IMR-90 (cell line): Measurements from ENCODE around the gene RERE. TPM values are rescaled to one million over a fixed set of nuclear protein-coding genes. Genes with fewer than 3 reads are reported as not detected.

Experiments
- ATAC-seq: fragments of 200-7000 bp; cut with Tn5 transposase; 2 replicates; pipeline ENCODE4 v1.9.1; 2020; ENCODE audit warnings: low read depth, mild to moderate bottlenecking, moderate library complexity
- BruUV-seq: library from RNA; stranded (reverse); fragments of 400-500 nt; replicated peaks from 2 replicates; lab custom pipeline; 2021; lab: Mats Ljungman, UMichigan
- CTCF ChIA-PET: fragments of 300-600 bp; formaldehyde crosslinking; extraction: SDS; loops from one replicate; lab custom pipeline; 2021; ENCODE audit warnings: antibody characterized with exemption; lab: Yijun Ruan, JAX
- POLR2A ChIA-PET: fragments of 300-600 bp; sonication (Branson Sonifier 250); formaldehyde crosslinking; loops from one replicate; lab custom pipeline; 2022; ENCODE audit warnings: antibody characterized with exemption; ENCODE audit not compliant: unreplicated experiment; lab: Charles Lee
- DNase-seq: peaks from one replicate; pipeline ENCODE4 v3.0.0; 2013
- H2AFZ ChIP-seq: replicated peaks from 2 replicates; pipeline ENCODE3; 2013; ENCODE audit warnings: low read length, mild to moderate bottlenecking; ENCODE audit not compliant: poor library complexity
- H2AK5ac ChIP-seq: 2 replicates; pipeline ENCODE4 v1.6.1; 2013; ENCODE audit warnings: low read depth, low read length, inconsistent platforms
- H2AK9ac ChIP-seq: replicated peaks from 2 replicates; pipeline ENCODE3; 2013; ENCODE audit warnings: mild to moderate bottlenecking, low read depth, low read length, moderate library complexity; ENCODE audit not compliant: poor library complexity
- H2BK120ac ChIP-seq: 2 replicates; pipeline ENCODE4 v1.6.1; 2013; ENCODE audit warnings: low read depth, low read length, inconsistent platforms
- H2BK15ac ChIP-seq: 3 replicates; pipeline ENCODE4 v1.6.1; 2013; ENCODE audit warnings: low read depth, low read length, inconsistent platforms
- H2BK20ac ChIP-seq: 2 replicates; pipeline ENCODE4 v1.6.1; 2013; ENCODE audit warnings: low read depth, mild to moderate bottlenecking, inconsistent platforms, low read length, moderate library complexity
- H2BK5ac ChIP-seq: 2 replicates; pipeline ENCODE4 v1.6.1; 2013; ENCODE audit warnings: mild to moderate bottlenecking, low read depth, low read length, inconsistent platforms; ENCODE audit not compliant: poor library complexity, severe bottlenecking
- H3K14ac ChIP-seq: replicated peaks from 2 replicates; pipeline ENCODE4 v1.6.1; 2013; ENCODE audit warnings: low read depth, low read length, inconsistent platforms
- H3K18ac ChIP-seq: 2 replicates; pipeline ENCODE4 v1.6.1; 2013; ENCODE audit warnings: low read depth, low read length, control low read depth
- H3K23ac ChIP-seq: 2 replicates; pipeline ENCODE4 v1.6.1; 2013; ENCODE audit warnings: low read depth, low read length, inconsistent platforms
- H3K27ac ChIP-seq: 2 replicates; pipeline ENCODE4 v1.5.1; 2013; ENCODE audit warnings: mild to moderate bottlenecking, control low read depth, low read length; ENCODE audit not compliant: insufficient read depth
- H3K27me3 ChIP-seq: 2 replicates; pipeline ENCODE4 v1.6.1; 2013; ENCODE audit warnings: low read length; ENCODE audit not compliant: control insufficient read depth, insufficient read depth
- H3K36me3 ChIP-seq: 2 replicates; pipeline ENCODE4 v1.6.1; 2013; ENCODE audit warnings: low read length, mixed read lengths; ENCODE audit not compliant: control insufficient read depth, insufficient read depth
- H3K4ac ChIP-seq: 2 replicates; pipeline ENCODE4 v1.6.1; 2013; ENCODE audit warnings: low read depth, low read length, inconsistent platforms
- H3K4me1 ChIP-seq: 2 replicates; pipeline ENCODE4 v1.6.1; 2013; ENCODE audit warnings: low read length, mixed read lengths; ENCODE audit not compliant: control insufficient read depth, insufficient read depth
- H3K4me2 ChIP-seq: 2 replicates; pipeline ENCODE4 v1.6.1; 2013; ENCODE audit warnings: low read depth, mild to moderate bottlenecking, control low read depth, low read length, moderate library complexity
- H3K4me3 ChIP-seq: 2 replicates; pipeline ENCODE4 v1.5.1; 2013; ENCODE audit warnings: low read depth, mild to moderate bottlenecking, control low read depth, low read length, moderate library complexity; ENCODE audit not compliant: insufficient read depth
- H3K56ac ChIP-seq: 2 replicates; pipeline ENCODE4 v1.6.1; 2013; ENCODE audit warnings: low read length, inconsistent platforms; ENCODE audit not compliant: insufficient read depth; ENCODE audit errors: extremely low read depth
- H3K79me1 ChIP-seq, 2 experiments: 2 replicates each; pipeline ENCODE4 v1.6.1; 2013; ENCODE audit warnings: low read length in 2 of 2, inconsistent platforms in 1 of 2, low read depth in 1 of 2
- H3K9ac ChIP-seq: 2 replicates; pipeline ENCODE4 v1.6.1; 2013; ENCODE audit warnings: low read depth, low read length, control low read depth
- H3K9me1 ChIP-seq: 2 replicates; pipeline ENCODE4 v1.6.1; 2013; ENCODE audit warnings: low read length, inconsistent platforms; ENCODE audit not compliant: insufficient read depth
- H3K9me3 ChIP-seq: 2 replicates; pipeline ENCODE4 v1.6.1; 2013; ENCODE audit warnings: low read length; ENCODE audit not compliant: control insufficient read depth, insufficient read depth
- H4K20me1 ChIP-seq: 2 replicates; pipeline ENCODE4 v1.6.1; 2013; ENCODE audit warnings: low read length, inconsistent platforms; ENCODE audit not compliant: insufficient read depth
- H4K5ac ChIP-seq: 2 replicates; pipeline ENCODE4 v1.6.1; 2013; ENCODE audit warnings: mild to moderate bottlenecking, low read depth, low read length, control low read depth
- H4K8ac ChIP-seq, 2 experiments: 2 replicates each; pipeline ENCODE4 v1.6.1; 2013; ENCODE audit warnings: low read depth in 2 of 2, low read length in 2 of 2, control low read depth in 1 of 2, inconsistent platforms in 1 of 2
- H4K91ac ChIP-seq: 2 replicates; pipeline ENCODE4 v1.6.1; 2013; ENCODE audit warnings: low read depth, low read length, inconsistent platforms; ENCODE audit not compliant: insufficient read depth
- CEBPB ChIP-seq: IDR thresholded peaks from 2 replicates; pipeline ENCODE4 v1.6.1; 2012; ENCODE audit warnings: low read depth, low read length, improper control_type of control experiment
- CHD1 ChIP-seq: IDR thresholded peaks from 2 replicates; pipeline ENCODE4 v1.6.1; 2012; ENCODE audit warnings: low read depth, low read length, improper control_type of control experiment
- CTCF ChIP-seq: conservative IDR thresholded peaks from 2 replicates; pipeline ENCODE4 v1.5.1; 2012; ENCODE audit warnings: mild to moderate bottlenecking, low read depth, low read length, improper control_type of control experiment
- ELK1 ChIP-seq: fragments of 150-350 bp; IDR thresholded peaks from 2 replicates; pipeline ENCODE4 v1.6.1; 2016; ENCODE audit warnings: low read depth, mild to moderate bottlenecking, low read length, moderate library complexity, borderline replicate concordance
- FOS ChIP-seq: fragments of 150-350 bp; IDR thresholded peaks from 2 replicates; pipeline ENCODE4 v1.6.1; 2016; ENCODE audit warnings: low read depth, low read length
- MAFK ChIP-seq: IDR thresholded peaks from 2 replicates; pipeline ENCODE4 v1.6.1; 2012; ENCODE audit warnings: low read depth, low read length, improper control_type of control experiment
- MAZ ChIP-seq: IDR thresholded peaks from 2 replicates; pipeline ENCODE4 v1.6.1; 2012; ENCODE audit warnings: low read depth, mild to moderate bottlenecking, low read length, improper control_type of control experiment, moderate library complexity, borderline replicate concordance
- NFE2L2 ChIP-seq: fragments of 150-350 bp; IDR thresholded peaks from 2 replicates; pipeline ENCODE4 v1.6.1; 2016; ENCODE audit warnings: low read depth, mild to moderate bottlenecking, low read length
- POLR2A ChIP-seq: IDR thresholded peaks from 2 replicates; pipeline ENCODE4 v1.6.1; 2012; ENCODE audit warnings: mild to moderate bottlenecking, low read depth, low read length
- RCOR1 ChIP-seq: IDR thresholded peaks from 2 replicates; pipeline ENCODE4 v1.6.1; 2012; ENCODE audit warnings: mild to moderate bottlenecking, low read length, improper control_type of control experiment; ENCODE audit not compliant: insufficient replicate concordance
- RFX5 ChIP-seq: IDR thresholded peaks from 2 replicates; pipeline ENCODE4 v1.8.0; 2012; ENCODE audit warnings: low read depth, mild to moderate bottlenecking, low read length, moderate library complexity
- WGBS, 2 experiments: methylation state at CpG; one replicate each; pipeline versions ENCODE4 v1.1.5 to v1.1.7; 2013; ENCODE audit warnings: missing lambda C conversion rate in 2 of 2; ENCODE audit not compliant: insufficient read length in 1 of 2; ENCODE audit errors: extremely low coverage in 2 of 2; 5-methylcytosine and 5-hydroxymethylcytosine counted together
- dilution Hi-C: fragments of 300-500 bp; cut with HindIII; formaldehyde crosslinking; loops from one replicate; pipeline ENCODE4 v1.14.3; 2018; ENCODE audit warnings: low sequenced_read_pairs; ENCODE audit not compliant: unreplicated experiment
- in situ Hi-C: fragments of 300-500 bp; cut with MboI; formaldehyde crosslinking; loops from 3 replicates; pipeline ENCODE4 v1.14.3; 2019; ENCODE audit warnings: low sequenced_read_pairs, inconsistent platforms, mixed read lengths
- intact Hi-C: fragments of 100-400 bp; cut with micrococcal nuclease; formaldehyde crosslinking; loops from 2 replicates; pipeline ENCODE4 v1.10.0; 2022
- polyA plus RNA-seq, 3 experiments: library from polyadenylated mRNA; depleted of rRNA; stranded (reverse); fragments of >200 nt; gene quantifications; 2 replicates each; pipeline ENCODE4 v1.2.3, GENCODE V29; 2012; ENCODE audit warnings: low replicate concordance in 1 of 3
- total RNA-seq: library from RNA; depleted of rRNA; stranded (reverse); fragments of >200 nt; gene quantifications from 2 replicates; pipeline ENCODE4 v1.2.3, GENCODE V29; 2012

Gene RERE
- total and polyA plus RNA-seq, 2 of the 4 experiments (the other 2 are of a cell fraction): 11.5 to 25.1 TPM

GRCh38 chr1:8438489-8438888 lies 379.0 kb downstream of the RERE start:
- H4K5ac ChIP-seq: no peak overlapping the region; the same call in 1 of the 2 replicates
- peak overlapping the region; percentile 45 for H2BK5ac ChIP-seq
- H2BK15ac ChIP-seq: no peak overlapping the region
- ChIA-PET CTCF (interaction anchor here (0.6 kb wide), 1 partner anchor 434 kb away, joined by 3 read pairs; no protein-coding TSS in a partner anchor), POLR2A (interaction anchor here (0.7 kb wide), 1 partner anchor 524 kb away, joined by 3 read pairs; no protein-coding TSS in a partner anchor)
- dilution Hi-C loops: no loop called here
- H3K9me1 ChIP-seq: peaks cover 12% of the 10 kb centered on the region
- no peak overlapping the region for H2AK5ac ChIP-seq
- no peak overlapping the region for H3K18ac ChIP-seq
- no peak overlapping the region for H2BK20ac ChIP-seq
- WGBS, 2 experiments: no CpG with 5 or more reads among the region's 4 CpGs
- intact Hi-C loops: loop anchor here (1.0 kb wide), 1 partner anchor 8 kb away; no protein-coding TSS in a partner anchor
- 0 out of 2 replicates have a peak overlapping the region, but pooled peaks have one; percentile 6 for H2BK120ac ChIP-seq
- peak overlapping the region; percentile 84; the same call in 1 of the 2 replicates for H3K27ac ChIP-seq
- H2AK9ac ChIP-seq: no peak overlapping the region
- H3K4me2 ChIP-seq: peak overlapping the region; percentile 6; the same call in 1 of the 2 replicates
- no peaks in the 10 kb centered on the region for H3K9me3 ChIP-seq
- H3K56ac ChIP-seq: no peak overlapping the region
- H3K36me3 ChIP-seq: 0 out of 2 replicates have a peak, but pooled peaks cover 4% of the 10 kb centered on the region
- H4K8ac ChIP-seq: peak overlapping the region in 1 of 2 experiments; percentile 6; a peak in 1 of 4 replicates
- H3K9ac ChIP-seq: peak overlapping the region; percentile 53; the same call in 1 of the 2 replicates
- TF ChIP-seq RCOR1: no peak
- no peak for TF ChIP-seq NFE2L2
- no peak for TF ChIP-seq CEBPB
- no peak for TF ChIP-seq POLR2A
- TF ChIP-seq CHD1: no peak
- TF ChIP-seq CTCF: no peak
- TF ChIP-seq ELK1: no peak
- no peak for TF ChIP-seq MAFK
- no peak for TF ChIP-seq FOS
- no peak for TF ChIP-seq RFX5
- no peak for TF ChIP-seq MAZ
- no TSS peak for BruUV-seq
- DNase-seq: no peak
- H3K23ac ChIP-seq: 0 out of 2 replicates have a peak overlapping the region, but pooled peaks have one; percentile 14
- no peak overlapping the region for H2AFZ ChIP-seq
- ATAC-seq: no peak
- H4K91ac ChIP-seq: no peak overlapping the region
- peaks cover 16% of the 10 kb centered on the region for H3K4me1 ChIP-seq
- in situ Hi-C loops: no loop called here
- H3K14ac ChIP-seq: 0 out of 2 replicates have a peak overlapping the region, but pooled peaks have one; percentile 4
- peaks cover 50 to 70% of the 10 kb centered on the region in 2 experiments; a peak in 3 of 4 replicates for H3K79me1 ChIP-seq
- no peak overlapping the region for H3K4me3 ChIP-seq
- no peaks in the 10 kb centered on the region for H3K27me3 ChIP-seq
- peak overlapping the region; percentile 53; the same call in 1 of the 2 replicates for H3K4ac ChIP-seq
- 0 out of 2 replicates have a peak, but pooled peaks cover 8% of the 10 kb centered on the region for H4K20me1 ChIP-seq
